ENCODE measurements around the gene HMOX2.

HMOX2 gene

DNA sequence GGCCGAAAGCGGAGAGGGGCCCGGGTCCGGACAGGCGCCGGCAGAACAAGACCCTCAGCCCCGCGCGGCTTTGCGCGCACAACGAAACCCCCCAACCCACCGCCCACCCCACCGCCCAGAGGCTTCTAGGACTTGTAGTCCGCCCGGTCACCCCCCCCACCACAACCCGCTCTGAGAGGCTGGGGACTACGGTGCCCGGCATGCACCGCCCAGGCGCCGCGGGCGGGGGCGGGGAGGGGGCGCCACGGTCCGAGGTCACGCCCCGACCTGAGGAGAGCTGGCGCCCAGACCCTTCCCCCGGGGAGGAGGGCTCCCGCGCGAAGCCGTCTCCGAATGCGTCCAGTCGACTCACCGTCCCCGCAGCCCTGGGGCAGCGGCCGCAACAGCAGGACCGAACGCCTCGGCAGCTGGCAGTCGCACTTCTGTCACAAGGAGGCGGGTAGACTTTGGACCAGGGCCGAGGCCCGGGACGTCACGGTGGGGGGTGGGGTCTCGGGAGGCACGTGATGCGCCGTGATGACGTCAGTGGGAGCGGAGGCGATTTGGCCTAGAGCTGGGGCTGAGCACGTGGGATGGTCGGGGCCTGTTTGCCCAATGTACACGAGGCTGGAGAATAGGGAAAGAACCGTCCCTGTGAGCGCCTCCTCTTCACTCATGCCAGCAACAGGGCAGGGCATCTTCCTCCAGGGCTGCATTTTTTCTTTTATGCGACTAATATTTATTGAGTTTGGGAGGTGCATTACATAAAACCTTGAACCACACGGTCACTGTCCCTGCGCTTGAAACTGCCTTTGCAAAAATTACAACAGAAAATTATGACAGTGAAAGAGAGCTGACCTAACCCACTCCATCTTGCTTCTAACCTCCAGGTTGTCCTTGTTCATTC, 62.4 kb downstream of the HMOX2 start, which contains the start of gene CDIP1:
Gene CDIP1 (minus strand): TSS at position 424 of the 886 bp plus-strand sequence. CDS start 24,643 bp downstream, outside the sequence.
- Histone ChIP-seq H3K4me1 (ENCODE audit: control insufficient read depth, insufficient read depth, low read length, poor library complexity, severe bottlenecking) (peaks cover 3% of the 10 kb centered on the region), H3K27ac (ENCODE audit: low read depth, low read length, severe bottlenecking) (peak within 1 kb of the TSS; percentile 92)
- WGBS, 2 experiments (ENCODE audit: insufficient coverage in 2 of 2): 1 to 9% methylated on average over 37 to 46 of the region's 67 CpGs

DNA sequence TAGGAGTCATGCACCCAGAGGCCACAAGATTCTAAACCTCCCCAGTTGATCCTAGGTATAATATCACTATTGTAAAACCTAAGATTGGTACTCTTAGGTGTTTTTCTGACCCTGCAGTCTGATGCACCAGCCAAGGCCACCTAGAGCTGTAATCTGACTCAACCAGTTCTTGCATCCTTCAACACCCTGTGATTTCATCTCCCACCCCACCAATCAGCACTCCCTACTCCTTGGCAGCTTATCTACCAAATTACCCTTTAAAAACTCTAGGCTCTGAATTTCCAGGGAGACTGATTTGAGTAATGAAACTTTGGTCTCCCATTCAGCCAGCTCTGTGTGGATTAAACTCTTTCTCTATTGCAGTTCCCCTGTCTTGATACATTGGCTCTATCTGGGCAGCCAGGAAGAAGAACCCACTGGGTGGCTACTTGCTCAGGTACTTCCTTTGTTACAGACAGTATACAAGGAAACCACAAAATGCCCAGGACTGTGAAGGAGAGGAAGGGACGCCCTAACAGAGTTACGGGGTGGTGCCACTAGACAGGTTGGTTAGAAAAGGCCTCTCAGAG, 63.6 kb downstream of the HMOX2 start:
- no peak overlapping the region for H3K27ac ChIP-seq (ENCODE audit: low read depth, low read length, severe bottlenecking)
- WGBS, 2 experiments (ENCODE audit: insufficient coverage in 2 of 2): 96% methylated on average over 2 of the region's 2 CpGs
- peaks cover 3% of the 10 kb centered on the region for H3K4me1 ChIP-seq (ENCODE audit: control insufficient read depth, insufficient read depth, low read length, poor library complexity, severe bottlenecking)
- peaks cover 10% of the 10 kb centered on the region for H3K36me3 ChIP-seq (ENCODE audit: control insufficient read depth, insufficient read depth, low read length)
- no peak overlapping the region for H3K4me3 ChIP-seq (ENCODE audit: extremely low read depth, insufficient read depth, low read length, poor library complexity, severe bottlenecking)
- H3K9me3 ChIP-seq (ENCODE audit: control insufficient read depth, low read length): peaks cover 20% of the 10 kb centered on the region

More for the DNA sequence above, 62.4 kb downstream of the HMOX2 start, which contains the start of gene CDIP1:
- Histone ChIP-seq H3K9me3 (ENCODE audit: control insufficient read depth, low read length) (peaks cover 20% of the 10 kb centered on the region), H3K36me3 (ENCODE audit: control insufficient read depth, insufficient read depth, low read length) (peaks cover 20% of the 10 kb centered on the region), H3K4me3 (ENCODE audit: extremely low read depth, insufficient read depth, low read length, poor library complexity, severe bottlenecking) (peak within 1 kb of the TSS; percentile 90)

DNA sequence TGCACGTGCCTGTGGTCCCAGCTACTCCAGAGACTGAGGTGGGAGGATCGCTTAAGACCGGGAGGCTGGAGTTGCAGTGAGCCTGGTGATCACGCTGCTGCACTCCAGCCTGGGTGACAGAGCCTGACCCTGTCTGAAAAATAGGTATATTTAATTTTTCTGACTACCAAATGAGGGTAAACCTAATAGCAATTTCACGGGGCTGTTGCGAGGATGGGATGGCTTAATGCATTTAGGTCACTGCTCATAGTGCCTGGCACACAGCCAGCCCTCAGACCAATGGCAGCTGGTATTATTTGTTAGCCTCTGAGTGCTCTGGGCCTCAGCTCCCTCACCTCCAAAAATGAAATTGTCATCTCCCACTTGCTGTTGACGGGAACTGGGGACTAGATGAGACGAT, 68.3 kb downstream of the HMOX2 start:
- H3K4me1 ChIP-seq (ENCODE audit: control insufficient read depth, insufficient read depth, low read length, poor library complexity, severe bottlenecking): no peaks in the 10 kb centered on the region
- H3K27ac ChIP-seq (ENCODE audit: low read depth, low read length, severe bottlenecking): no peak overlapping the region

DNA sequence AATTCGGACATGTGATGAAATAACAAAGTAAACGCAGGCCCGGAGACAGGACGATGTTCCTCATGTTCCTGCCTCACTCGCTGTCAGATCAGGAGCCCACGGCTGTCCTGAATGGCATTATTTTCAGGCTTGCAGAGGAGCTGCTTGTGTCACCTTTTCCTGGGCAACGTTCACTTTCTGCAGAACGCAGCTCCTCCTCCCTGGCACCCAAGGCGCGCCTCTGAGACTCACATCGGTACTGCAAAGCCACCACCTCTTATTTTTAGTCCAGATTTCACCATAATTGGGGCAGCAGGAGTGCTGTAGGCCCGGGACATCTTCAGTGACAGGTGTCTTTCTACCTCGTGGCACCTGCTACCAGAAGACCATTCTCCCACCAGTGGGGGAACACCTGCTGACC, 71.9 kb downstream of the HMOX2 start:
- no peak overlapping the region for H3K27ac ChIP-seq (ENCODE audit: low read depth, low read length, severe bottlenecking)
- WGBS, 2 experiments (ENCODE audit: insufficient coverage in 2 of 2): 86 to 88% methylated on average over 13 of the region's 13 CpGs
- no peaks in the 10 kb centered on the region for H3K36me3 ChIP-seq (ENCODE audit: control insufficient read depth, insufficient read depth, low read length)
- no peaks in the 10 kb centered on the region for H3K9me3 ChIP-seq (ENCODE audit: control insufficient read depth, low read length)
- no peak overlapping the region for H3K4me3 ChIP-seq (ENCODE audit: extremely low read depth, insufficient read depth, low read length, poor library complexity, severe bottlenecking)
- no peaks in the 10 kb centered on the region for H3K4me1 ChIP-seq (ENCODE audit: control insufficient read depth, insufficient read depth, low read length, poor library complexity, severe bottlenecking)

More for the DNA sequence above, 68.3 kb downstream of the HMOX2 start:
- Histone ChIP-seq H3K9me3 (ENCODE audit: control insufficient read depth, low read length) (peaks cover 12% of the 10 kb centered on the region), H3K36me3 (ENCODE audit: control insufficient read depth, insufficient read depth, low read length) (no peaks in the 10 kb centered on the region), H3K4me3 (ENCODE audit: extremely low read depth, insufficient read depth, low read length, poor library complexity, severe bottlenecking) (no peak overlapping the region)
- WGBS, 2 experiments (ENCODE audit: insufficient coverage in 2 of 2): 90 to 96% methylated on average over 6 to 8 of the region's 8 CpGs

DNA sequence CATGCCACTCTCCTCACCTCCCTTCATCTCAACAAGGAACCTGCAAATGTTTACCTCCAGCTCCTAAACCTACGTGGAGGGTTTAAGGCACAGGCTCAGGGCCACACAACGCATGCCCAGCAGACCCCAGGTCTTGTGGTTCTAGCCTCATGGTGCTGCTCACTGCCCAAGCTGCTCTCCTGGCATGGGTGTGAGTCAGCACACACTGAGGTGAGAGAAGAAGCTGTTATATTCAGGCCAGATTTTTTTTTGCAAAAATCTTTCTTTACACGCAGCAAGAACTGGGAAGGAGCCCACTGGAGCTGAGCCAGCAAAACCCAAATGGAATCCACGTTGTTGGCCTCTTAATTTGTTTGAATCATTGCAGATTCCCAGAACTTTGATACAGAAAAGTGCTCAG, 74.4 kb downstream of the HMOX2 start:
- 70 to 87% methylated on average over 3 to 4 of the region's 4 CpGs for WGBS, 2 experiments (ENCODE audit: insufficient coverage in 2 of 2)
- no peaks in the 10 kb centered on the region for H3K36me3 ChIP-seq (ENCODE audit: control insufficient read depth, insufficient read depth, low read length)
- no peak overlapping the region for H3K4me3 ChIP-seq (ENCODE audit: extremely low read depth, insufficient read depth, low read length, poor library complexity, severe bottlenecking)
- no peaks in the 10 kb centered on the region for H3K9me3 ChIP-seq (ENCODE audit: control insufficient read depth, low read length)
- no peak overlapping the region for H3K27ac ChIP-seq (ENCODE audit: low read depth, low read length, severe bottlenecking)
- H3K4me1 ChIP-seq (ENCODE audit: control insufficient read depth, insufficient read depth, low read length, poor library complexity, severe bottlenecking): no peaks in the 10 kb centered on the region

DNA sequence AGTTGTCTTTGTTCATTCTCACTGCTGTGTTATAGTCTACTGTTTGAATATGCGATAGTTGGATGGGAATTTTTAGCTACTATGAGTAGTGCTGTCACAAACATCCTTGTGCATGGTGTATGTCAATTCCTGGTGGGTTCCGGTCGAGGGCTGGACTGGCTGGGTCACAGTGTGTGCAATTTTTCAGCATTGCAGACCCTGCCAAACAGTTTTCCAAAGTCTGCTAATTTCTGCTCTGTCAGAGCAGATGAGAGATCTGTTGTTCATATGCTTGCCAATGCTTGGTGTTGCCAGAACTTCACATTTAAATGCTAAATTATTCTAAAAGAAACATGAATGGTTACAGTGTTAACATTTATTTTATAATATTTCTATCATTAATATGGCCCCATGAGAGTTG, 76.3 kb downstream of the HMOX2 start:
- H3K4me1 ChIP-seq (ENCODE audit: control insufficient read depth, insufficient read depth, low read length, poor library complexity, severe bottlenecking): no peaks in the 10 kb centered on the region
- H3K36me3 ChIP-seq (ENCODE audit: control insufficient read depth, insufficient read depth, low read length): no peaks in the 10 kb centered on the region
- 94 to 95% methylated on average over 2 to 3 of the region's 3 CpGs for WGBS, 2 experiments (ENCODE audit: insufficient coverage in 2 of 2)
- no peak overlapping the region for H3K27ac ChIP-seq (ENCODE audit: low read depth, low read length, severe bottlenecking)
- no peak overlapping the region for H3K4me3 ChIP-seq (ENCODE audit: extremely low read depth, insufficient read depth, low read length, poor library complexity, severe bottlenecking)
- H3K9me3 ChIP-seq (ENCODE audit: control insufficient read depth, low read length): no peaks in the 10 kb centered on the region

DNA sequence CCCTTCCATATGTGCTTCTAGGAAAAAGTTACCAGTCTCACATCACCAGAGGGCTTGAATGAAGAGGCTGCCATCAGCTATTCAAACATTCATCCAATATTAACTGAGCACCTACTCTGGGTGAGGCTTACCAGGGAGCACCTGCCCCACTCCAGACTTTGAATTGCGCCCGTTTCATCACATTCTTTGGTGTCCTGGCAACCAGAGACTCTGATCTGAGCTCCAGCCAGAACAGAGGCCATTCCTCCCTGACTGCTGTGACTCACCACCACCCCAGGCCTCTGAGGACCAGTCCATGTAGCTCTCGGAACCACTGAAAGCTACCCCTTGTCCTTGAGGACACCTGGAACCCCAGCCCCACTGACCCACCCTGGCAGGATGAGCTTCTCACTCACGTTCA, 79.9 kb downstream of the HMOX2 start, which contains the start of gene C16orf96:
Gene C16orf96 (plus strand): TSS at position 229 of the 400 bp plus-strand sequence. CDS start 150 bp downstream, at position 379.
- WGBS, 2 experiments (ENCODE audit: insufficient coverage in 2 of 2): 90 to 94% methylated on average over 4 of the region's 4 CpGs
- Histone ChIP-seq H3K27ac (ENCODE audit: low read depth, low read length, severe bottlenecking) (no peak within 1 kb of the TSS), H3K36me3 (ENCODE audit: control insufficient read depth, insufficient read depth, low read length) (no peaks in the 10 kb centered on the region), H3K4me3 (ENCODE audit: extremely low read depth, insufficient read depth, low read length, poor library complexity, severe bottlenecking) (no peak within 1 kb of the TSS), H3K9me3 (ENCODE audit: control insufficient read depth, low read length) (no peaks in the 10 kb centered on the region), H3K4me1 (ENCODE audit: control insufficient read depth, insufficient read depth, low read length, poor library complexity, severe bottlenecking) (peaks cover 3% of the 10 kb centered on the region)

DNA sequence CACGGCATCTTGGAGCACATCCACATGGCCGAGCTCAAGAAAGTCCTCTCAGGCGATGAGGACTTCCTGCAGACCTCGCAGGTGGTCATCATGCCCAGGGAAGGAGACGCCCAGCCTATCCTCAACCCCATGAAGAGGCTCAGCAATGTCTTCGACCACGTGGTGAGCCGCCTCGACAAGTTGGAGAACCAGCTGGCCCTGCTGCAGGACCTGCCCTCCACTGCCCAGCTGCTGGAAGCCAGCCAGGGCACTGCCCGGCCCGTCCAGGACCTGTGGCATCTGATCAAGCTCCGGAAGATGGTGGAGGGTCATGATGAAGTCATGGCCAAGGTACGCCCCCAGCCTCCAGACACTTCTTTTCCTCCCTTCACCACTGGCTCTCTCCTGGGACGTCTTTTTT, 80.4 kb downstream of the HMOX2 start:
- H3K27ac ChIP-seq (ENCODE audit: low read depth, low read length, severe bottlenecking): no peak overlapping the region
- no peaks in the 10 kb centered on the region for H3K9me3 ChIP-seq (ENCODE audit: control insufficient read depth, low read length)
- H3K4me3 ChIP-seq (ENCODE audit: extremely low read depth, insufficient read depth, low read length, poor library complexity, severe bottlenecking): no peak overlapping the region
- no peaks in the 10 kb centered on the region for H3K36me3 ChIP-seq (ENCODE audit: control insufficient read depth, insufficient read depth, low read length)
- 90 to 97% methylated on average over 6 to 13 of the region's 14 CpGs for WGBS, 2 experiments (ENCODE audit: insufficient coverage in 2 of 2)
- peaks cover 3% of the 10 kb centered on the region for H3K4me1 ChIP-seq (ENCODE audit: control insufficient read depth, insufficient read depth, low read length, poor library complexity, severe bottlenecking)

DNA sequence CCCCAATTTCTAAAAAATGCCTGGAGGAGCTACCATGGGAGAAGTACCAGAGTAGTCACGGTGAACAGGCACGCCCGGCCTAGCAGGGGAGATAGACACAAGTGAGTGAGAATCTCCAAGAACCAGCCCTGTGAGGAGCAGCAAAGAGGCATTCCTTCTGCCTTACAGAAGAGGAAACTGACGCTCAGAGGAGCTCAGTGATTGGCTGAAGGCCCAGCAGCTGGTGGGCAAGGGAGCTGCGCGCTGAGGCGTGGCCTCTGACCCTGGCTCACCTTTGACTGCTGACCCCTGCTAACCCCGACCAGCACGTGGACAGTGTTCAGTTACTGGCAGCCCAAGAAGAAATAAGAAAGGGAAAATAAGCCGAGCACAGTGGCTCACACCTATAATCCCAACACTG, 81.8 kb downstream of the HMOX2 start:
- peaks cover 3% of the 10 kb centered on the region for H3K4me1 ChIP-seq (ENCODE audit: control insufficient read depth, insufficient read depth, low read length, poor library complexity, severe bottlenecking)
- 87 to 93% methylated on average over 9 of the region's 10 CpGs for WGBS, 2 experiments (ENCODE audit: insufficient coverage in 2 of 2)
- no peak overlapping the region for H3K4me3 ChIP-seq (ENCODE audit: extremely low read depth, insufficient read depth, low read length, poor library complexity, severe bottlenecking)

More for the DNA sequence above, 81.8 kb downstream of the HMOX2 start:
- no peaks in the 10 kb centered on the region for H3K36me3 ChIP-seq (ENCODE audit: control insufficient read depth, insufficient read depth, low read length)
- H3K27ac ChIP-seq (ENCODE audit: low read depth, low read length, severe bottlenecking): no peak overlapping the region
- H3K9me3 ChIP-seq (ENCODE audit: control insufficient read depth, low read length): no peaks in the 10 kb centered on the region
